PC-3 (cell line): ENCODE results near the gene RHOBTB1. TPM values are rescaled to one million over a fixed set of nuclear protein-coding genes. Genes with fewer than 3 reads are reported as not detected.

Source experiments
- ATAC-seq: fragments of 200-7000 bp; cut with Tn5 transposase; 2 replicates; pipeline ENCODE4 v1.9.1; 2020; ENCODE audit warnings: mild to moderate bottlenecking, moderate library complexity
- BruUV-seq: library from RNA; stranded (reverse); fragments of 400-500 nt; replicated peaks from 2 replicates; lab custom pipeline; 2021; lab: Mats Ljungman, UMichigan
- CTCF ChIA-PET: fragments of 300-600 bp; sonication (Branson Sonifier 250); formaldehyde crosslinking; loops from one replicate; lab custom pipeline; 2022; ENCODE audit warnings: antibody characterized with exemption; lab: Charles Lee
- POLR2A ChIA-PET: fragments of 300-600 bp; sonication (Branson Sonifier 250); formaldehyde crosslinking; loops from one replicate; lab custom pipeline; 2022; ENCODE audit warnings: antibody characterized with exemption; ENCODE audit not compliant: unreplicated experiment; lab: Charles Lee
- DNase-seq: peaks from one replicate; pipeline ENCODE4 v3.0.0-alpha.2; 2015
- H2AFZ ChIP-seq: fragments of 300-600 bp; sonication (generic); 2 replicates; pipeline ENCODE4 v1.6.0; 2016; ENCODE audit warnings: antibody characterized with exemption, low read length
- H3F3A ChIP-seq: fragments of 300-600 bp; sonication (generic); one replicate; pipeline ENCODE4 v1.6.0; 2017; ENCODE audit warnings: antibody characterized with exemption, low read length, control low read depth, mild to moderate bottlenecking; ENCODE audit not compliant: unreplicated experiment
- H3K27ac ChIP-seq: fragments of 300-600 bp; sonication (generic); 2 replicates; pipeline ENCODE4 v1.5.1; 2016; ENCODE audit warnings: mild to moderate bottlenecking, low read length
- H3K27me3 ChIP-seq: fragments of 300-600 bp; sonication (generic); 2 replicates; pipeline ENCODE4 v1.6.1; 2016; ENCODE audit warnings: low read length, mixed read lengths
- H3K36me3 ChIP-seq: fragments of 300-600 bp; sonication (generic); 2 replicates; pipeline ENCODE4 v1.6.1; 2016; ENCODE audit warnings: low read depth, mixed run types, low read length, mixed read lengths
- H3K4me1 ChIP-seq: fragments of 300-600 bp; sonication (generic); 2 replicates; pipeline ENCODE4 v1.5.1; 2016; ENCODE audit warnings: low read length; ENCODE audit not compliant: insufficient read depth
- H3K4me2 ChIP-seq: fragments of 300-600 bp; sonication (generic); 2 replicates; pipeline ENCODE4 v1.6.0; 2016; ENCODE audit warnings: low read length
- H3K4me3 ChIP-seq: fragments of 300-600 bp; sonication (generic); 2 replicates; pipeline ENCODE4 v1.5.1; 2016; ENCODE audit warnings: mild to moderate bottlenecking, low read length, mixed read lengths
- H3K79me2 ChIP-seq: fragments of 300-600 bp; sonication (generic); 2 replicates; pipeline ENCODE4 v1.6.1; 2017; ENCODE audit warnings: low read length, mixed read lengths
- H3K9ac ChIP-seq: fragments of 300-600 bp; sonication (generic); 2 replicates; pipeline ENCODE4 v1.6.0; 2016; ENCODE audit warnings: mild to moderate bottlenecking, low read length
- H3K9me2 ChIP-seq: fragments of 300-600 bp; sonication (generic); replicated peaks from 2 replicates; pipeline ENCODE4 v1.6.1; 2016; ENCODE audit warnings: mixed run types, low read length, mixed read lengths
- H3K9me3 ChIP-seq: fragments of 300-600 bp; sonication (generic); 2 replicates; pipeline ENCODE4 v1.6.1; 2016; ENCODE audit warnings: low read length, mixed read lengths
- H4K20me1 ChIP-seq: fragments of 300-600 bp; sonication (generic); 2 replicates; pipeline ENCODE4 v1.6.1; 2016; ENCODE audit warnings: low read length, mixed read lengths
- CTCF ChIP-seq: fragments of 300-600 bp; sonication (generic); conservative IDR thresholded peaks from 2 replicates; pipeline ENCODE4 v1.5.1; 2017; ENCODE audit warnings: antibody characterized with exemption, low read depth, mild to moderate bottlenecking, low read length
- EZH2 ChIP-seq: fragments of 300-600 bp; sonication (generic); IDR thresholded peaks from one replicate; pipeline ENCODE4 v1.6.1; 2017; ENCODE audit warnings: antibody characterized with exemption, mild to moderate bottlenecking, low read length; ENCODE audit not compliant: unreplicated experiment
- EZH2phosphoT487 ChIP-seq: fragments of 300-600 bp; sonication (generic); IDR thresholded peaks from 2 replicates; pipeline ENCODE4 v1.6.1; 2018; ENCODE audit warnings: mild to moderate bottlenecking, antibody characterized with exemption, low read length, borderline replicate concordance
- intact Hi-C: fragments of 100-400 bp; cut with micrococcal nuclease; formaldehyde crosslinking; loops from 2 replicates; pipeline ENCODE4 v1.9.0; 2023
- total RNA-seq: library from RNA; depleted of rRNA; stranded (reverse); fragments of >200 nt; gene quantifications from 2 replicates; pipeline ENCODE4 v1.2.3, GENCODE V29; 2014

Gene RHOBTB1
- total RNA-seq, 1 experiment from 2014 or later, result 6.7 TPM

GRCh38 chr10:60942788-60943315 is 1.1 kb downstream of the RHOBTB1 start:
- intact Hi-C loops, result loop anchor here (2.0 kb wide), 1 partner anchor 50 kb away; no protein-coding TSS in a partner anchor
- Histone ChIP-seq H3K4me2 (peak overlapping the region; percentile 88), H2AFZ (peak overlapping the region; percentile 95), H3K9me2 (no peaks in the 10 kb centered on the region), H3F3A (no peaks in the 10 kb centered on the region), H3K79me2 (no peaks in the 10 kb centered on the region), H3K4me3 (peak overlapping the region; percentile 79), H3K27me3 (no peaks in the 10 kb centered on the region), H3K9me3 (no peaks in the 10 kb centered on the region), H3K4me1 (peaks cover 26% of the 10 kb centered on the region), H3K9ac (peak overlapping the region; percentile 80), H4K20me1 (no peaks in the 10 kb centered on the region), H3K36me3 (no peaks in the 10 kb centered on the region), H3K27ac (no peak overlapping the region)
- ATAC-seq (peak; percentile 3), DNase-seq (peak; percentile 46)
- POLR2A ChIA-PET, result interaction anchor here (0.6 to 1.1 kb wide), 4 partner anchors 22 to 464 kb away, joined by 3 to 13 read pairs (median 4); no protein-coding TSS in a partner anchor
- CTCF ChIA-PET, result interaction anchor here (0.6 to 1.6 kb wide), 3 partner anchors 11 to 60 kb away, joined by 4 to 8 read pairs (median 5); no protein-coding TSS in a partner anchor
- TF ChIP-seq EZH2 (no peak), CTCF (no peak), EZH2phosphoT487 (no peak)
- BruUV-seq, result TSS peak; percentile 36

- TF ChIP-seq EZH2phosphoT487, result no peak
- TF ChIP-seq CTCF, result no peak
- no peak for TF ChIP-seq EZH2
- Histone ChIP-seq H3K36me3 (no peaks in the 10 kb centered on the region), H3K9me2 (no peaks in the 10 kb centered on the region), H3K4me2 (peak overlapping the region; percentile 88), H4K20me1 (no peaks in the 10 kb centered on the region), H3K27me3 (no peaks in the 10 kb centered on the region), H3K4me3 (peak overlapping the region; percentile 79), H3K9ac (no peak overlapping the region), H3K9me3 (no peaks in the 10 kb centered on the region), H3F3A (no peaks in the 10 kb centered on the region), H2AFZ (peak overlapping the region; percentile 95), H3K4me1 (peaks cover 26% of the 10 kb centered on the region), H3K79me2 (no peaks in the 10 kb centered on the region), H3K27ac (no peak overlapping the region)
- ChIA-PET POLR2A (interaction anchor here (1.1 kb wide), 1 partner anchor 22 kb away, joined by 3 read pairs; no protein-coding TSS in a partner anchor), CTCF (interaction anchor here (1.2 to 1.6 kb wide), 2 partner anchors 22 to 59 kb away, joined by 4 to 5 read pairs; no protein-coding TSS in a partner anchor)
- intact Hi-C loops, result loop anchor here (2.0 kb wide), 1 partner anchor 49 kb away; no protein-coding TSS in a partner anchor
- no TSS peak for BruUV-seq
- ATAC-seq (no peak), DNase-seq (no peak)
Measured at GRCh38 chr10:60942134-60942787, 1.7 kb downstream of the RHOBTB1 start.
